Jurkat, Clone E6-1 (cell line): ENCODE measurements around the gene RPL41.
A peak's percentile ranks its signal among the peaks of the same experiment; 100 is the strongest.

Experiments
- DNase-seq: peaks from one replicate; pipeline ENCODE4 v3.0.0-alpha.2; 2011; ENCODE audit warnings: low read depth, low spot score
- H3K4me3 ChIP-seq: 2 replicates; pipeline ENCODE4 v1.5.1; 2011; ENCODE audit warnings: mild to moderate bottlenecking, low read length, control low read depth, moderate library complexity

The RPL41 gene

GRCh38 chr12:56121204-56121870 lies 4.9 kb downstream of the RPL41 start:
- DNase-seq: no peak

GRCh38 chr12:56122637-56123036 lies 6.2 kb downstream of the RPL41 start:
- H3K4me3 ChIP-seq: no peak overlapping the region
- no peak for DNase-seq

More at GRCh38 chr12:56121204-56121870, 4.9 kb downstream of the RPL41 start:
- no peak overlapping the region for H3K4me3 ChIP-seq

- H3K4me3 ChIP-seq: no peak overlapping the region
- no peak for DNase-seq
These were observed 7.7 kb downstream of the RPL41 start for GRCh38 chr12:56124133-56124532.

- no peak for DNase-seq
- H3K4me3 ChIP-seq: no peak overlapping the region
These were observed 10.4 kb downstream of the RPL41 start for GRCh38 chr12:56126732-56127239.

- peak overlapping the region; percentile 44 for H3K4me3 ChIP-seq
- no peak for DNase-seq
These were observed 11.1 kb downstream of the RPL41 start for GRCh38 chr12:56127485-56127887.

GRCh38 chr12:56127888-56128669 lies 11.6 kb downstream of the RPL41 start, which contains the start of gene ESYT1:
TSS of gene ESYT1 (plus strand) at chr12:56128267. CDS start at chr12:56128320, 53 bp downstream.
- peak; percentile 100 for DNase-seq
- H3K4me3 ChIP-seq: peak within 1 kb of the TSS; percentile 60

- DNase-seq: no peak
- peak overlapping the region; percentile 60 for H3K4me3 ChIP-seq
These were observed 12.3 kb downstream of the RPL41 start for GRCh38 chr12:56128670-56129205.

GRCh38 chr12:56129206-56129941 lies 12.9 kb downstream of the RPL41 start:
- H3K4me3 ChIP-seq: peak overlapping the region; percentile 60

GRCh38 chr12:56129942-56130495 lies 13.6 kb downstream of the RPL41 start:
- H3K4me3 ChIP-seq: peak overlapping the region; percentile 60
- no peak for DNase-seq

More at GRCh38 chr12:56129206-56129941, 12.9 kb downstream of the RPL41 start:
- peak; percentile 70 for DNase-seq

- no peak for DNase-seq
- no peak overlapping the region for H3K4me3 ChIP-seq
These were observed 14.4 kb downstream of the RPL41 start for GRCh38 chr12:56130876-56131275.

- H3K4me3 ChIP-seq: no peak overlapping the region
- DNase-seq: no peak
These were observed 18.5 kb downstream of the RPL41 start for GRCh38 chr12:56134897-56135296.

GRCh38 chr12:56137853-56138571 lies 21.6 kb downstream of the RPL41 start:
- DNase-seq: no peak

GRCh38 chr12:56141946-56142784 lies 25.7 kb downstream of the RPL41 start:
- H3K4me3 ChIP-seq: no peak overlapping the region
- DNase-seq: no peak

More at GRCh38 chr12:56137853-56138571, 21.6 kb downstream of the RPL41 start:
- no peak overlapping the region for H3K4me3 ChIP-seq

- DNase-seq: no peak
These were observed 26.8 kb downstream of the RPL41 start for GRCh38 chr12:56143217-56143616.

GRCh38 chr12:56143870-56144269 lies 27.4 kb downstream of the RPL41 start:
- no peak overlapping the region for H3K4me3 ChIP-seq
- no peak for DNase-seq

More at GRCh38 chr12:56143217-56143616, 26.8 kb downstream of the RPL41 start:
- no peak overlapping the region for H3K4me3 ChIP-seq

- DNase-seq: no peak
- H3K4me3 ChIP-seq: no peak overlapping the region
These were observed 28.8 kb downstream of the RPL41 start for GRCh38 chr12:56145217-56145616.
